IPS DF 19.7 (cell line): Measurements from ENCODE around the gene MORC2.

Experiments used
- DNase-seq: peaks from one replicate; pipeline ENCODE4 v3.0.0-alpha.2; 2013; ENCODE audit warnings: low read depth, low spot score

Gene MORC2

DNA sequence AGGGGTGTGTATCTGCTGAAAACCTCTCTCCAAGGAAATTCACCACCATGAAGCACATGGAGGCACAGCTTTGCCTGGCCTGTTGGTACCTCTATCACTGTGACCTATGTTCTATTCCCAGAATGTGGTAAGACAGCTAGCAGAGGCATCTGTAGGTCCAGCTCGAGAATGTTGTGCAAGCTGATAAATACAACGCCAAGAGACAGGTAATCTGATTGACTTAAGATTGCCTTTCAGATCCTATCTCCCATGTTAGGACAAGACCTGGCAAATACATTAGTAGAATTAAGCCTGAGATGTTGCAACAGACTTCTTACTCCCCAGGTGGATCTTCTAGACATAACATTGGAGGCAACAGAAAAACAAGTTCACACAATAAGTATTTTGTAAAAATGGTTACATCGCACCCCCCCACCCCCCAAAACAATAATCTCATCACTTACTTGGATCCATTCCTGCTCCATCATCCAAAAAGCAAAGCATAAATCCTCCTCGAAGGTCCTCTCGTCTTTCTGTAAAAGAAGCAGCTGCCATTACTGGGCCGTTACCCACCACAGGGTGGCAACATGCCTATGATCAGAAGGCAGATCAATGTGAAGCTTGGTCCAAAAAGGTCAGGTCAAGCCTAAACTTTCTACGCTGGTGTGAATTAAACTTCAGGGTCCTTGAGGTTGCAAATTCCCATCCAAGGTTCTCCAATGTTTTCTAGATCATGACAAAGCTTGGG lies 18.5 kb downstream of the MORC2 start:
- no peak for DNase-seq

DNA sequence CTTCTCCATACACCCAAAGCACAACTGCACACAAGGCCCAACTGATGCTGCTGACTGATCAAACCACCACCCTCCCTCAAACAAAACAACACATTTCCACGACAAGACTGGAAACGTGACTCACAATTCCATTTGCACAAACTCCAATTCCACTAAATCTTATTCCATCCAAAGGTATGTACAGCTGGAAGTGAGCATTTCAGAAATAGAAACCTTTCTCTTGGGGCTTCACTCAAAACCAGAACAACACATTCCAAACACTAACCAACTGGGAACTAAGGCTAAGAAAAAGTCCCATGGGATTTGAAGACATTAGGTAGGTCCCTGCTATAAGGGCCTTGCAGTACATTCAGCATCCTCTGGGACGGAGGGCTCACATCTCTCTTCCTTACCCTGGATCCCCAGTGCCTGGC lies 19.6 kb downstream of the MORC2 start:
- DNase-seq, result no peak

- no peak for DNase-seq
Observed at GRCh38 chr22:30947816-30948454, 20.6 kb downstream of the MORC2 start.

GRCh38 chr22:30947173-30947815 lies 21.3 kb downstream of the MORC2 start:
- no peak for DNase-seq

DNA sequence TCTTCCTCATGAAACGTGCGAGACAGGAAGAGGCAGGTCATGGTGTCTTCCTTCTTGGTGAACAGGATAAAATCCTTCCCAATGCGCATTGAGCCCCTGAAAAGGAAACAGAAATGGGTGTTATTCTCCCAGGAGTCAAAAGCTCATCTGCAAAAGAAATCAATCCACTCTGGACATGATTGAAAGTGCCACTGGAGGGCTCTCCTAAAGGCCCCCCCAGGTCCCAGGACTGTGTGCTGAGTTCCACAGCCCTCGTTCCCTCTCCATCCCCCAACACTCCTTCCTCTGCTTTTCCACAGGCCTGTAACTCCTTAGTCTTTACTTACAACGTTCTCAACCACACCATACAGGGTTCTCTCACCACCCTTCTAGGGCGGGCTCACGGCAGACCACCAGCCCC lies 22.2 kb downstream of the MORC2 start:
- no peak for DNase-seq

DNA sequence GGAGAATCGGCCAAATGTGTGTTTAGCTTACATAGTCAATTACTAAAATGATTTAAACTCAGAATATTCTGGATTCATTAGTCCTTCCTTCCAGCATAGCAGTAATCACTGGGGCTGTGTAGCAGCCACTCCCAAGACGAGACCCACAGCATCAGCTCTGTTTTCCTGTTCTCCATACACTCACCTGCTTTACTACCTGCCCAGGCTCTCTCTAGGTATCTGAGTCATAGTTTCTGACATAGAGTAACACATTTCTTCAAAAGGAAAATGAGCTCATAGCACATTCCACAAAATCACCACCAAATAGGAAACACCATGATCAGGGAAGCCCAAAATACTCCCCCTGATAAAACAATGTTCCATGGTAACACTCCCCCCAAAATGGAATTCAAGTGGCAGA lies 22.9 kb downstream of the MORC2 start:
- DNase-seq, result no peak

- DNase-seq, result no peak
Observed at GRCh38 chr22:30944986-30945385, 23.6 kb downstream of the MORC2 start.

- no peak for DNase-seq
Observed at GRCh38 chr22:30943368-30943767, 25.2 kb downstream of the MORC2 start.

DNA sequence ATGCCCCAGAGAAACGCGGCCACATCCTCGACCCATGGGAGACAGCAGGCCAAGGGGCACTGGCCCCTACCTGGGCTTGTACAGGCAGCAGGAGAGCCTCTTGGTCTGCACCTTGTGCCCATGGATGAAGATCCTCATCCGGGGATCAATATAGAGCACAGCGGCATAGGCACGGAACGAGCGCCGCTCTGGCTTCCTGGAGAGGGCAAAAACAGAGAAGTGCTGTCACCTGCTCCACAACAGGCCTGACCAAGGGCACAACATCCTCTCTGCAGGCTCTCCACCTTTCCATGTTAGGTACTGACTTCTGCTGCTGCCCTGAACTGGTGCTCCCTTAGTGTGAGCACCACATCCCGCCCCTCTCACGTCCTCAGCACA lies 27.2 kb downstream of the MORC2 start:
- no peak for DNase-seq

- no peak for DNase-seq
Observed at GRCh38 chr22:30940685-30941362, 27.8 kb downstream of the MORC2 start.

DNA sequence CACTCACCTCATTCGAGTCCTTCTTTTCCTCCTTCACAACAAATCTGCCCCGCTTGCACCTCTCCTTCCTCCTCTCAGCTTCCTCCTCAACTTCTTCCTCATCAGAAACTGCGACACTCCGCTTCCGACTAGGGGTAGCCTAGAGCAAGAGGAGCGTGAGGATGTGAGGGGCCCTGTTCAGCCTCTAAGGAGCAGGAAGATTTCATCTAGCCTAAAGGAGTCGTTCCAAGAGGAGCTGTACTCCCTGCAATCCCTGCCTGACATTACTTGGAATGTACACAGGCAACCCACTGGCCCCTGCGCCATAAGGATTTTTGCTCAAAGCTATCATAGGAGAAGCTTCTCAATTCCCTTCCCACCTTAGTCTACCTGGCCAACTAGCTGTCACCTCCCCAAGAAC lies 34.5 kb downstream of the MORC2 start:
- DNase-seq, result no peak

DNA sequence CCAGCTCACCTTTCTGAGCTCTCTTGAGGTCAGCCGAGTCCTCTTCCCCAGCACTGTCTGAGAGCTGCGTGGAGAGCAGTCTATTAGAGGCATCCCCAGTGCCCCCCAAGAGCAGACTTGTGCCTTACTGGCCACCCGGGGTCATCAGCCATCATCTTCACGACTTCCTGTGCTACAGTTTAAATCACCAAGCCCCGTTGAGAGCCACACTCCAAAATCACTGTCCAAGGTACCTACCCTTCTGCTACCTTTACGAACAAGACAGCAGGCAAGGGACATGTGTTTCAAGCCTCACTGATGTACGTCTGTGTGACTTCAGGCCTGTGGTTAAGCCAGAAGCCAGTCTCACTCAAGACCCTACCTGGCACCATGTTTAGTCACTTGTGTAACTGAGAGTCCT lies 35.1 kb downstream of the MORC2 start:
- no peak for DNase-seq

DNA sequence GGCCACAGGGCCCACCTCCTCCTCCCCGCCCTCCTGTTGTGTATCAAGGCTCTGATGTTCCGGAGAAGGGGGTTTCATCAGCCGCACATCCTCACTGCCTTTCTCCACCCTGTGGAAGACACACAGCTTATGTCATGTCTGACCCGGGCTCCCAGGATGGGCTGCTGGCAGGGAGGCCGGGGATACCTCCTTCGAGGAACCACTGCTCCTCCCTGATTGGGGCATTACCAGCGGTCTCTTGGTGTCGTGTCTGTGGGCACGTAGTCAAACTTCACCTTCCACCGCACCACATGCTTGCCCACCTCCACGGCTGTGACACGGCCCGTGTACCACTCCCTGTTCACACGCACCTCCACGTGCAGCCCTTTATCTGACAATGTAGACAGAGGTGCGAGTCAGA lies 35.9 kb downstream of the MORC2 start:
- no peak for DNase-seq

- no peak for DNase-seq
Observed at GRCh38 chr22:30931541-30932300, 36.9 kb downstream of the MORC2 start.

- DNase-seq, result no peak
Observed at GRCh38 chr22:30930228-30930627, 38.3 kb downstream of the MORC2 start.

GRCh38 chr22:30928401-30928800 lies 40.2 kb downstream of the MORC2 start:
- DNase-seq, result no peak

- no peak for DNase-seq
Observed at GRCh38 chr22:30927806-30928205, 40.8 kb downstream of the MORC2 start.

GRCh38 chr22:30926706-30927105 lies 41.9 kb downstream of the MORC2 start:
- DNase-seq, result no peak

DNA sequence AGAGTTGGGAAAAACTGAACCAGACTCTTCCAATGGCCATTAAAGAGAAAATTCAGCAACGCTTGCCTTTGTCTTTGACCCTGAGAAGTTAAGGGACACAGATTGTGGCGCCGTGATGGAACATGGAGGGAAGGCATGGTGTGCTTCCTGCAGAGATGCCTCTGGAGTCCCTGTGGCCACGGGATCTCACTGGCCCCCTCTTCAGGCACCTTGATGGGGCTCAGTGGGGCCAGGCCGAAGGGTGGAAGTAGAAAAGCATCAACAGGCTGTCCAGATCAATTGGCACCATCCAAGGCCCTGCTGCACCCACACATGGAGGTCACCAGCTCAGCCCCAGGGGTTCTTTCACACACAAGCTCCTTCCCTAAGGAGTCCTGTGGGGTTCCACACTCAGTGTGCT lies 42.9 kb downstream of the MORC2 start:
- no peak for DNase-seq

GRCh38 chr22:30923168-30923900 lies 45.2 kb downstream of the MORC2 start:
- no peak for DNase-seq

- no peak for DNase-seq
Observed at GRCh38 chr22:30922151-30922611, 46.4 kb downstream of the MORC2 start.
